Tibial nerve (tissue), 3 donors: ENCODE results near the gene ACOT13.
A peak's percentile ranks its signal among the peaks of the same experiment; 100 is the strongest.

Experiments used
- POLR2A ChIP-seq, 2 donors: fragments of 450-650 bp; IDR thresholded peaks; one replicate each; pipeline ENCODE4 v1.6.1; 2017; ENCODE audit warnings: antibody characterized with exemption in 2 of 2, mild to moderate bottlenecking in 2 of 2, moderate library complexity in 2 of 2
- TF ChIP-seq, protein P1 (sequence below), 5 experiments: fragments of 200-600 bp in 3 of 5; fragments of 450-650 bp in 2 of 5; sonication (generic) in 3 of 5; IDR thresholded peaks; one replicate each; pipeline ENCODE4 v1.5.1; 2016 to 2019; ENCODE audit warnings: antibody characterized with exemption in 5 of 5, mild to moderate bottlenecking in 3 of 5, moderate library complexity in 2 of 5

DNA sequence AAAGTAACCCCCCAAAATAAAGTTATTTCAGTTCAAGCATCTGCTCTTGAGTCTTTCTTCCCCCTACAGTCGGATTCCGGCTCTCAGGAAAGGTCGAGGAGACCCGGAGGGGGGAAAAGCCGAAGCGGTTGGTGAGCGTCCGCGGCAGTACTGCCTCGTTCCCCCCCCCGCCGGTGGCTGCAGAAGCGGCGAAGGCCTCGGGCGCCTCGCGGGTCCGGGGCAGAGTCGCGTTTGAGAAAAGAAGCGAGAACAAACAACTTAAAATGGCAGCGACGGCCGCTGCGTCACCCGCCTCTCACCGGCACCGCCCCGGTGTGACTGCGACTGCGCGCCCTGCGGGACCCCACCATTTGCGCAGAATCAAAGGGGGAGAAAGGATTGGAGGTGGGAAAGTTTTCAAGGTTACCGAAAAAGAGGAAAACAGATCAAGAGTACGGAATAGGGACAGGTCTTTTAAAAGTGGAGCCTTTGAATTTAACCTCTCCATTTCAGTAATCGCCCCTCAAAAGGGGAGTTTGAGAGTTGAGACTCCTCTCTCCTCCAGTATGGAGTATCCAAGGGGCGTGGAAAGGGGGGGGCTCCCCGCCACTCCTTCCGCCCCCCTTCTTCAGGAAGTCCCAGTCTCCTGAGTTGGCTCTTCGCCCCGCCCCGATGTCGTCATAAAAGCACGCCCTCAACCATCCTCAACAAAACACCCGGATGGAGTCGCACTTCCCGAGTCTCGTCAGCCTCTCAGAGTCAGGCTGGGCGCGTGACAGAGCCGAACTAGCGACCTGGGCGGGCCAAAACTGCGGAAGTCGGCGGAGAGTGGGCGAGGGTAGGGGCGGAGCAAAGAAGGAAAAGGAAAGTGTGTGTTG, 54.0 kb downstream of the ACOT13 start:
- TF ChIP-seq, protein P1, sequence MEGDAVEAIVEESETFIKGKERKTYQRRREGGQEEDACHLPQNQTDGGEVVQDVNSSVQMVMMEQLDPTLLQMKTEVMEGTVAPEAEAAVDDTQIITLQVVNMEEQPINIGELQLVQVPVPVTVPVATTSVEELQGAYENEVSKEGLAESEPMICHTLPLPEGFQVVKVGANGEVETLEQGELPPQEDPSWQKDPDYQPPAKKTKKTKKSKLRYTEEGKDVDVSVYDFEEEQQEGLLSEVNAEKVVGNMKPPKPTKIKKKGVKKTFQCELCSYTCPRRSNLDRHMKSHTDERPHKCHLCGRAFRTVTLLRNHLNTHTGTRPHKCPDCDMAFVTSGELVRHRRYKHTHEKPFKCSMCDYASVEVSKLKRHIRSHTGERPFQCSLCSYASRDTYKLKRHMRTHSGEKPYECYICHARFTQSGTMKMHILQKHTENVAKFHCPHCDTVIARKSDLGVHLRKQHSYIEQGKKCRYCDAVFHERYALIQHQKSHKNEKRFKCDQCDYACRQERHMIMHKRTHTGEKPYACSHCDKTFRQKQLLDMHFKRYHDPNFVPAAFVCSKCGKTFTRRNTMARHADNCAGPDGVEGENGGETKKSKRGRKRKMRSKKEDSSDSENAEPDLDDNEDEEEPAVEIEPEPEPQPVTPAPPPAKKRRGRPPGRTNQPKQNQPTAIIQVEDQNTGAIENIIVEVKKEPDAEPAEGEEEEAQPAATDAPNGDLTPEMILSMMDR (IDR thresholded peaks at IDR 0.05) = peak in 2 of 5 experiments; percentile 24 to 52
- TF ChIP-seq POLR2A (IDR thresholded peaks at IDR 0.05) = peak; percentile 99
